GM19467 (cell line): ENCODE data around the gene PLPP3.

ENCODE experiments used
- ATAC-seq: cut with Tn5 transposase; IDR thresholded peaks from one replicate; pipeline ENCODE4 v1.9.1; 2021; ENCODE audit warnings: mild to moderate bottlenecking, moderate library complexity; ENCODE audit not compliant: unreplicated experiment

PLPP3 gene

DNA sequence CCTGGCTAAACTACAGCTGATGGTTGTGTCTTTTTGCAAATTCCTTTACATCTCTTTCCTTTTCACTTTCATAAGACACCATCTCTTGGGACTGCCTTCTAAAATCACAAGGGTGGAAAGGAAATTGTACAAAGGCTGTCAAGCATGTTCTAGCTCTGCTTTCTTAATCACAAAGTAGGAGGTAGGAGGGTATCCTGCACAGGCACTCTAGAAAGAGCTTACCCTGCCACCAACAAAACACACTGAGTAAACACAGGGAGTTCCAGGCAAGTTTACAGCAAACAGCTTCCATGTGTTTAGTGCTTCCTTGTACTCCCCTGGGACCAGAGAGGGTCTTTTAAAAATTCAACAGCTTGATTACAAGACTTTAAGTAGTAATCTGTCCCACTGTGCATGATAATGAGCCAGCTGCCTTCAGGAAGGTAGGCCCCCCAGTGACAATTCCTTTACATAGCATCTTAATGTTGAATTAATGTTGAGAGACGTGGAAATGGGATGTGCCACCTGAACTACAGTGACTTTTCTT, 2.4 kb downstream of the PLPP3 start:
- ATAC-seq: no peak

DNA sequence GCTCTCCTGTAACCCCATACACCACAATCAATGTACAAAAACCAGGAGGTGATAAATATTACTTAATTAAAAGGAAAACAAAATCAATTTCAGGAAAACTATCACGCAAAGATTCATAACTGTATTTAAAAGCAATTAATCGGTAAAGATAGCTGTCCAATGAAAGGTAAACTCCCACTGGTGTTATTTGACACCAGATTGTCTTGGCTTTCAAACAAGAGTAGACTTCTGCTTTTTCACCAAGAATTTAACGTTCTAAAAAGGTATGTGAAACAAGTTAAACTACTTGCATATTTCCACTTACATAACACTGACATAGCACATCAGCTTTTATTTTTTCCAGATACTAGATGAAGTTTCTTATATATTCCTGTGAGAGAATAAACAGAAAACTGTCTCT, 3.5 kb downstream of the PLPP3 start:
- ATAC-seq: no peak

GRCh38 chr1:56574794-56575193, 4.6 kb downstream of the PLPP3 start:
- ATAC-seq: no peak

DNA sequence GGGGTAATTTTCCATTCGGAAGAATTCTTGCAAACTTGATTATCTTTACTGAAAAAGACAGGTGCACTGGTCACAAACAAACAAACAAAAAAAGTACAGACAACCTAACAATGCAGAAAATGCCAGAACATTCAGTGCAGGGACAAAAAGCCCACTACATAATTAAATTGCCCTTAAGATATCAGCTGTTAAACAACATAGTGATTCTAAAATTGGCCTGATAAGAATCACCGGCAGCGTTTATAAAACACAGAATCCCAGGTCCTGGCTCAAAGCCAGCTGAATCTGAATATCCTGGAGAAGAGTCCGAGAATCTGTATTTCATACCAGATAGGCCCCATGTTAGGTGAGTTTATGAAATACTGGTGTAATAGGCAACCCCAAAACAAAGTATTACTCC, 6.1 kb downstream of the PLPP3 start:
- ATAC-seq: no peak

- no peak for ATAC-seq
Observed at GRCh38 chr1:56572334-56573050, 6.9 kb downstream of the PLPP3 start.

GRCh38 chr1:56571448-56571847, 7.9 kb downstream of the PLPP3 start:
- ATAC-seq: no peak

DNA sequence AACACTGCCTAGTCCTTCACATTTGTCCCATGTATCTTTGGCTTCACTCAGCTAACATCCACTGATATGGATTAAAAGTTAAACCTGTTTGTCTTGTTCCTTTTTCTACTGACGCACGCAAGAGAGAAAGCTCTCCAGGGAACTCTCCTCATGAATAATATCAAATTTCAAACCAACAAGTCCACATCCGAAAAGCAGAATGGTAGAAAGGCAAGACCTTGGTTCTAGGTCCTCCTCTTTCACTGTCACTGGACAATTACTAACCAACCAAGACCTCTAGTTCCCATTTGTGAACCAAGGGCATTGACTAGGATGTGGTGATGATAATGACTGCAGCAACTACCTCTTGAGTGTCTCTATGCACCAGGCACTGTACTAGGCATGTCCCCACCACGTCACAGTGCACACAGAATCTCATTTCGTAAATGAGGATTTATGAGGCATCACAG, 8.4 kb downstream of the PLPP3 start:
- no peak for ATAC-seq

GRCh38 chr1:56569661-56570060, 9.7 kb downstream of the PLPP3 start:
- ATAC-seq: no peak

DNA sequence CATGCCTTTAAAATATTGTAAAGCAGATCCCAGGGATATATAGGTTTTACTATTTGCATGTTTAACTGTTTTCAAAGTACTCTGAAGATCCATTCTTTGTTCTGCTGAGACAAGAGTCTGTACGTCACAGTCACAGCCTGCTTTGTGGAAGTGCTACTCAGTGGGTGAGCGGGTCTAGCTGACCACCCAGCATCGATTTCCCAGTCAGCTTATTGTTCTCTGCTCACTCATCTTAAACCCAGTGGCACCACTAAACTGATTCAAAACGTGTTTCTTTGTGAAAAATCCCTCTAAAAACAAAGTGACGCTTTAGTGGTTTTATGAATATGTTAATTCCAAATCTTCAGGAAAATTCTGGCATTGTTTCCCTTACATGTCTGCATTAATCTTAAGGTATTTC, 12.4 kb downstream of the PLPP3 start:
- no peak for ATAC-seq

GRCh38 chr1:56566061-56566744, 13.2 kb downstream of the PLPP3 start:
- no peak for ATAC-seq

GRCh38 chr1:56564615-56565014, 14.7 kb downstream of the PLPP3 start:
- no peak for ATAC-seq

DNA sequence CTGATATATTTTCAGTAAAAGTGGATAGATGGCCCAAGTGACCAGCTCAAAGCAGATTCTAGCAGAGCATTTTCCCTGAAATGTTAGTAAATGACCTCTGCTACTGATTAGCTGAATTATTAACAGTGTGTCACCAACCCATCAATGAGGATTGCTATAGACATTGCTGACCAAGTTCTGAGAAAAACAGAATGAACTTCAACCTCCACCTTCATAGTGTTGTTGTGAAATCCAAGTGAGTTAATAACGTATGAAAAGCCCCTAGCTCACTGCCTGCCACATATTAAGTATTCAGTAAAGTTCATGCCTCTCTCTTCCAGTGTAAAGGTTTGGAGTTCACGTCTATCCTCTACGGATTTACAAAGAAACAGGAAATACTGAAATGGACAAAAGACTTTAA, 15.8 kb downstream of the PLPP3 start:
- no peak for ATAC-seq

DNA sequence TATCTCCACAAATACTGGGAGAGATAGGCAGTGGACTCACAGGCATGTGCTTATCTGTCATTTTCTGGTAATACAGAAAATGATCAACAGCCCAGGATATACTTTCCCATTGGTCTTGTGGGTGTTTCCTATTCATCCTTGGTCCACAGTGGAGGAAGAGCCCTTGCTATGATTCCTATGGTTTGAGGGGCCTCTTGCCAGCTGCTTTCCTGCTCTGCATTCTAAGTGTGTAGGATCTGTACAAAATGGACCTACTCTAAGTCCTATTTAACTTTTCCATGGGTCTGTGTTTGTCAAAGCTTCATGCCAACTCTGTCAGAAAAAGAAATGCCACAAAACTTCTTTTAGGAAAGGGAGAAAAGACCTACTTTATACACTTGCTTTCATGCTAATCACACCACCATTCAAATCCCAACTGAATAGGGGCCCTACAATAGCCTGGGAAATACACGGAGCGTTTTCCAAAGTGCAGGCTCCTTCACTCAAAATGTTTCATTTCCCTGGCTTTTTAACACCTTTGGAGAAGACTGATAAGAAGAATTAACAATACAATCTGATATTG, 16.4 kb downstream of the PLPP3 start:
- ATAC-seq: no peak

DNA sequence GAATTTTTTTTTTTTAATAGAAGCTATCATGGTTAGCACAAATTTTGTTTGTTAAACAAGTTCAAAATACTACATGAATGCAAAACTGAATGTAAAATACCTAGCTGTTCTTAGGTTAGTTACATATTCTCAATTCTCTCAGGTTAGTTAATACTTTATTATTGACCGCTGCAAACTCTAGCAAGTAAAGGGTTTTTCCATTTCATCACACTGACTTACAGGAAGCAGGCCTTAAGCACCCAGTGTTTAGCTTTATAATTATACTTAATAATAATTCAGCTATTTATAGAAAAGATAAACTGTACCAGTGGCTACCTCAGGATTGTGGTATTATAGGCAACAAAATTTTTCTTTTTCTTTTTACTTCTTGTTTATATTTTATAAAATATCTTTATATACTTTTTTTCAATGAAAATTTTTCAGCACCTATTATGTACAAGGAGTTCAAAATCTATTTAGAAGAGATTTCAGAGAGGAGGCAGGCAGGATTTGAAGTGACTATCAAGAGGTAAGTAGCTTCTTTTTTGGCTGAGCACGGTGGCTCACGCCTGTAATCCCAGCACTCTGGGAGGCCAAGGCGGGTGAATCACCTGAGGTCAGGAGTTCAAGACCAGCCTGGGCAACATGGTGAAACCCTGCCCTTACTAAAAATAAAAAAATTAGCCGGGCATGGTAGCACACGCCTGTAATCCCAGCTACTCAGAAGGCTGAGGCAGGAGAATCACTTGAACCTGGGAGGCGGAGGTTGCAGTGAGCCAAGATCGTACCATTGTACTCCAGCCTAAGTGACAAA, 17.9 kb downstream of the PLPP3 start:
- ATAC-seq: peak; percentile 50

GRCh38 chr1:56557746-56558145, 21.6 kb downstream of the PLPP3 start:
- no peak for ATAC-seq

GRCh38 chr1:56555448-56555847, 23.9 kb downstream of the PLPP3 start:
- ATAC-seq: no peak

DNA sequence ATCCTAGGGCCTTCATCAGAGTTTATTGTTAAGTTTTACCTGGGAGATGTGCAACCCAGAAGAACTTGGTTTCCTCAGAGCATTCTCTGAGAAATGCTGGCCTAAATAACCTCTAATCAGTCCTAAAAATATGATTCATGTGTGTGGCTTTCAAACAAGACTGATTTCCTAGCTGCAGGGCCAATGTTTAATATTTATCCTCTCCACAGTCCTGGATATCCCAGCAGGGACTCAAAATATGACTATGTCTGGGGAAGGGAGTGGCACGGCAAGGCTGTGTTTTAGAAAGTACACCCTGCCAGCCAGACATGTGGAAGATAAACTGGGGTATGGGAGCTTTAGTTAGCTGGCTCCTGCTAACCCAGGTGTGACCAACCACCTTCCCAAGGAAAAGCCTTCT, 26.3 kb downstream of the PLPP3 start:
- no peak for ATAC-seq

DNA sequence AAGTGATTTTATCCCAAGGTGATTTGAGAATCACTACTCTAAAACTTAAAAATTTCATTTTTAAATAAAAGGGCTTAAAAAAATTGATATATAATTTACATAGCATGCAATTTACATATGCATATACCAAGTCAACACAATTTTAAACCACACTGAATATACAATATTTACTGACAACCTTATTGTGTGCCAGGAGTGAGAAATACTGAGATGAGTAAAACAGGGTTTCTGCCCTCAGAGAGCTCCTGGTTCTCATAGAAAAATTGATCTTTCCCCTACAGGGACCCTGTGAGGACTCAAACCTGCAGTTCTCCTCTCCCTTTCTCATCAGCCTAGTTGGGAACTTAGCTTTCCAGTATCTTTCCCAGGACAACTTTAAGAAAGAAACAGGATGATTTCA, 27.0 kb downstream of the PLPP3 start:
- no peak for ATAC-seq

DNA sequence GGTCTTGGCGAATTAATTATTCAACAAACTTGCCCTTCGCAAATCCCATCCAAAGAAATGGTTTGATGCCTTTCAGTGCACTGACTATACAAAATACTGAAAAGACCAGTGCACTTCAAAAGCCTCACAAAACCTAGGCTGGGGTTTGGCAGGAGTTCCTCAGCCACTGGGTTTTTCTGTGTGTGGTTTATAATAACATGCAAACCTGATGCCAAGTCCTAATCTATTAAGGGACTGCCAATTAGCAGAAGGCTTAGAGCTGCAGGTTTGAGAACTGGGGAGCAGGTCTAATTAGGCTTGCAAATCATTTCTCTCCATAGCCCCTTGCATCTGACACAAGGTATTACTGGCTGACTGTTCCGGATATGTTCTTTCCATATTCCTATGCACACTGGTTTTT, 27.7 kb downstream of the PLPP3 start:
- no peak for ATAC-seq

DNA sequence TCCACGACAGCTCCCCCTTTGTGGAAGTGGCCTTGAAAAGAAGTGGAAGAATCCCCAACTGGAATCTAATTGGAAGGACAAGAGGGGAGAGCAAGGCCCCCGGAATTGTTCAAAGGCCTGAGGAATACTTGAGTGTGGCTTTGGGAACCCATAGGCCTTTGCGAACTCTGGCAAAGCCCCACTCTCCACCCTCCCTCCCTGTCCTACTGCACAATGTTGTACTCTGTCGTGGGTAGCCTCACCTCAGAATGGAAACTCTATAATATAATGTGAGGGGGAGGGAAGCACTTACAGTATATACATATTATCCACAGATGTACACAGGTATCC, 28.5 kb downstream of the PLPP3 start:
- no peak for ATAC-seq

DNA sequence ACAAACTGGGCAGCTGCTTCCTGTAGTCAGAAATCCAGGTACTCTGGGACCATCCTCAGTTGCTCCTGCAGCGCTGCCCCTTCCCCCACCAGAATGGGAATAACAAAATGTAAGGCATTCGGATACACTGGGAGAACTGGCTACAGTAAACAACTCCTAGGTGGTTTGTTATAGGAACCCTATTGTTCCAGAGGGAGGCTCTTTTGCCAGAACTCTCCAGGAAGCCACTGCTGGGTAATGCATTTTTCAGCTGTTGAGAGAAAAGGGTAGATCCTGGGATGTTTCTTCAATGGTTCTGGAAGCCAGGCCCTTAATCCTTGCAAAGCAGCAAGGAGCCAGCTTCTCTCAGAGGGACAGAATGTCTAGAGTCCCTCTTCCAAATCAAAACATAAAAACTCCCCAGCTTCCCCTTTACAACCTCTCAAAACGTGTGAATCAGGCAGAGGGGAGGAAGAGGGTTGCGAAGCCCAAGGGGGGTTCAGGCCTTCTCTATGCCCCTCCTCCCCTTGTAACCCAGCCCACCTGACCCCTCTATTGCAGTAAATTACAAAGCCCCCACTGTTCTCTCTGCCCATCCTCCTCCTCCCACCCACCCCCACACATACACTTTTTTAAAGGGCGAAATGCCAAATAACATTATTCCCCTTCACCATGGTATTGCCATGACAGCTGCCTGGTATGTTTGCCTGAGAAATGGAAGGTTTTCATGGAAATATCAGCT, 29.1 kb downstream of the PLPP3 start:
- ATAC-seq: no peak
